ENCODE results near the gene KCNJ6. TPM values are rescaled to one million over a fixed set of nuclear protein-coding genes. Genes with fewer than 3 reads are reported as not detected.
"Not testable (repeated sequence)": the region's sequence is repeated elsewhere in the genome, so short reads cannot be mapped to it uniquely, and the experiment has no call there.

Gene KCNJ6
- total and polyA plus RNA-seq, 2 experiments from 2014 or later = not detected

- Histone ChIP-seq H3K4me3 (no peak overlapping the region), H3K27ac (no peak overlapping the region), H3K9me3 (ENCODE audit: low read depth) (no peaks in the 10 kb centered on the region), H3K4me1 (ENCODE audit: low read depth) (no peaks in the 10 kb centered on the region), H3K36me3 (no peaks in the 10 kb centered on the region), H3K27me3 (no peaks in the 10 kb centered on the region)
- no peak for TF ChIP-seq CTCF (IDR thresholded peaks at IDR 0.05; ENCODE audit: low read depth, low read length)
- DNase-seq (ENCODE audit: low read depth in 1 of 2, low spot score in 1 of 2) = no peak
Observed at GRCh38 chr21:37578471-37579126, 337.7 kb downstream of the KCNJ6 start.

- not testable (repeated sequence) for H3K27me3 ChIP-seq; H3K36me3 ChIP-seq; DNase-seq (ENCODE audit: low read depth in 1 of 2, low spot score in 1 of 2); H3K4me3 ChIP-seq; H3K4me1 ChIP-seq (ENCODE audit: low read depth); H3K9me3 ChIP-seq (ENCODE audit: low read depth); H3K27ac ChIP-seq
Observed at GRCh38 chr21:37576929-37577328, 339.3 kb downstream of the KCNJ6 start.

- H3K9me3 ChIP-seq (ENCODE audit: low read depth) = no peaks in the 10 kb centered on the region
- DNase-seq (ENCODE audit: low read depth in 1 of 2, low spot score in 1 of 2) = no peak
- H3K4me1 ChIP-seq (ENCODE audit: low read depth) = no peaks in the 10 kb centered on the region
- H3K4me3 ChIP-seq = no peak overlapping the region
- no peak overlapping the region for H3K27ac ChIP-seq
- H3K36me3 ChIP-seq = no peaks in the 10 kb centered on the region
- no peaks in the 10 kb centered on the region for H3K27me3 ChIP-seq
- TF ChIP-seq CTCF (IDR thresholded peaks at IDR 0.05; ENCODE audit: low read depth, low read length) = no peak
Observed at GRCh38 chr21:37575580-37575979, 340.7 kb downstream of the KCNJ6 start.

GRCh38 chr21:37574751-37575150 is 341.5 kb downstream of the KCNJ6 start:
- no peak for DNase-seq (ENCODE audit: low read depth in 1 of 2, low spot score in 1 of 2)
- no peaks in the 10 kb centered on the region for H3K4me1 ChIP-seq (ENCODE audit: low read depth)
- no peak overlapping the region for H3K27ac ChIP-seq
- no peaks in the 10 kb centered on the region for H3K9me3 ChIP-seq (ENCODE audit: low read depth)
- H3K27me3 ChIP-seq = no peaks in the 10 kb centered on the region
- no peak overlapping the region for H3K4me3 ChIP-seq
- H3K36me3 ChIP-seq = no peaks in the 10 kb centered on the region
- no peak for TF ChIP-seq CTCF (IDR thresholded peaks at IDR 0.05; ENCODE audit: low read depth, low read length)

GRCh38 chr21:37574316-37574715 is 341.9 kb downstream of the KCNJ6 start:
- no peak overlapping the region for H3K27ac ChIP-seq
- no peaks in the 10 kb centered on the region for H3K36me3 ChIP-seq
- H3K27me3 ChIP-seq = no peaks in the 10 kb centered on the region
- no peak for TF ChIP-seq CTCF (IDR thresholded peaks at IDR 0.05; ENCODE audit: low read depth, low read length)
- no peak for DNase-seq (ENCODE audit: low read depth in 1 of 2, low spot score in 1 of 2)
- H3K4me3 ChIP-seq = no peak overlapping the region
- no peaks in the 10 kb centered on the region for H3K4me1 ChIP-seq (ENCODE audit: low read depth)
- H3K9me3 ChIP-seq (ENCODE audit: low read depth) = no peaks in the 10 kb centered on the region

- Histone ChIP-seq H3K4me3 (no peak overlapping the region), H3K9me3 (ENCODE audit: low read depth) (no peaks in the 10 kb centered on the region), H3K27ac (no peak overlapping the region), H3K4me1 (ENCODE audit: low read depth) (no peaks in the 10 kb centered on the region), H3K36me3 (no peaks in the 10 kb centered on the region), H3K27me3 (no peaks in the 10 kb centered on the region)
- no peak for DNase-seq (ENCODE audit: low read depth in 1 of 2, low spot score in 1 of 2)
- TF ChIP-seq CTCF (IDR thresholded peaks at IDR 0.05; ENCODE audit: low read depth, low read length) = no peak
Observed at GRCh38 chr21:37571442-37571841, 344.8 kb downstream of the KCNJ6 start.
